Loucy (cell line): ENCODE measurements around the gene RHOU.
"Not testable (repeated sequence)": the region's sequence is repeated elsewhere in the genome, so short reads cannot be mapped to it uniquely, and the experiment has no call there.

Source experiments
- H2AFZ ChIP-seq: fragments of 200-600 bp; sonication (generic); 2 replicates; pipeline ENCODE4 v1.6.0; 2016; ENCODE audit warnings: antibody characterized with exemption, mild to moderate bottlenecking, low read length, moderate library complexity
- H3F3A ChIP-seq: fragments of 200-600 bp; 2 replicates; pipeline ENCODE4 v1.6.0; 2016; ENCODE audit warnings: antibody characterized with exemption, low read depth, mild to moderate bottlenecking
- H3K27me3 ChIP-seq: fragments of 200-600 bp; sonication (generic); 2 replicates; pipeline ENCODE4 v1.6.1; 2014; ENCODE audit warnings: low read length, mild to moderate bottlenecking; ENCODE audit not compliant: insufficient read depth, poor library complexity, severe bottlenecking
- H3K36me3 ChIP-seq: fragments of 200-600 bp; sonication (generic); 2 replicates; pipeline ENCODE4 v1.6.1; 2016; ENCODE audit warnings: low read length; ENCODE audit not compliant: insufficient read depth
- H3K4me1 ChIP-seq: fragments of 200-600 bp; sonication (generic); 2 replicates; pipeline ENCODE4 v1.5.1; 2014; ENCODE audit warnings: low read length, mild to moderate bottlenecking; ENCODE audit not compliant: insufficient read depth, poor library complexity, severe bottlenecking
- H3K4me2 ChIP-seq: fragments of 200-600 bp; sonication (generic); 2 replicates; pipeline ENCODE4 v1.6.0; 2014; ENCODE audit warnings: antibody characterized with exemption, low read length, low read depth, mild to moderate bottlenecking; ENCODE audit not compliant: poor library complexity, severe bottlenecking
- H3K4me3 ChIP-seq: fragments of 200-600 bp; sonication (generic); 2 replicates; pipeline ENCODE4 v1.5.1; 2014; ENCODE audit warnings: low read length, mild to moderate bottlenecking, mixed read lengths; ENCODE audit not compliant: poor library complexity, severe bottlenecking
- H3K79me2 ChIP-seq: fragments of 200-600 bp; sonication (generic); 2 replicates; pipeline ENCODE4 v1.6.1; 2014; ENCODE audit warnings: low read length; ENCODE audit not compliant: insufficient read depth
- H3K9ac ChIP-seq: fragments of 200-600 bp; sonication (generic); 2 replicates; pipeline ENCODE4 v1.6.0; 2014; ENCODE audit warnings: mild to moderate bottlenecking, low read depth, low read length, moderate library complexity; ENCODE audit not compliant: poor library complexity, severe bottlenecking
- H3K9me2 ChIP-seq: fragments of 200-600 bp; sonication (generic); replicated peaks from 2 replicates; pipeline ENCODE4 v1.6.1; 2016; ENCODE audit warnings: low read depth, low read length, mixed read lengths
- H3K9me3 ChIP-seq: fragments of 200-600 bp; sonication (generic); 2 replicates; pipeline ENCODE4 v1.6.1; 2014; ENCODE audit warnings: mild to moderate bottlenecking, antibody characterized with exemption, low read length, low read depth; ENCODE audit not compliant: insufficient read depth
- H4K20me1 ChIP-seq: fragments of 200-600 bp; sonication (generic); 2 replicates; pipeline ENCODE4 v1.6.0; 2014; ENCODE audit warnings: antibody characterized with exemption, low read length, mild to moderate bottlenecking; ENCODE audit not compliant: insufficient read depth, poor library complexity, severe bottlenecking
- CTCF ChIP-seq: fragments of 200-600 bp; sonication (generic); conservative IDR thresholded peaks from 2 replicates; pipeline ENCODE4 v1.5.1; 2014; ENCODE audit warnings: mild to moderate bottlenecking, antibody characterized with exemption, low read length
- EZH2phosphoT487 ChIP-seq: fragments of 200-600 bp; IDR thresholded peaks from 2 replicates; pipeline ENCODE4 v1.6.1; 2018; ENCODE audit warnings: antibody characterized with exemption, mild to moderate bottlenecking, moderate library complexity, borderline replicate concordance

RHOU gene

GRCh38 chr1:228770779-228771223, 35.5 kb downstream of the RHOU start:
- H3K4me1 ChIP-seq, result peaks cover 10% of the 10 kb centered on the region
- H3K79me2 ChIP-seq, result no peaks in the 10 kb centered on the region
- TF ChIP-seq CTCF, result no peak
- TF ChIP-seq EZH2phosphoT487, result no peak
- no peak overlapping the region for H3K4me3 ChIP-seq
- H3F3A ChIP-seq, result no peaks in the 10 kb centered on the region
- H3K9ac ChIP-seq, result no peak overlapping the region
- H4K20me1 ChIP-seq, result no peaks in the 10 kb centered on the region
- no peaks in the 10 kb centered on the region for H3K36me3 ChIP-seq
- no peak overlapping the region for H3K4me2 ChIP-seq
- no peaks in the 10 kb centered on the region for H3K9me2 ChIP-seq
- no peak overlapping the region for H2AFZ ChIP-seq
- H3K9me3 ChIP-seq, result no peaks in the 10 kb centered on the region
- no peaks in the 10 kb centered on the region for H3K27me3 ChIP-seq

- H3K9ac ChIP-seq, result no peak overlapping the region
- no peaks in the 10 kb centered on the region for H3K4me1 ChIP-seq
- TF ChIP-seq EZH2phosphoT487 (no peak), CTCF (no peak)
- H3K4me3 ChIP-seq, result no peak overlapping the region
- no peaks in the 10 kb centered on the region for H3K79me2 ChIP-seq
- no peaks in the 10 kb centered on the region for H3K36me3 ChIP-seq
- H4K20me1 ChIP-seq, result no peaks in the 10 kb centered on the region
- H3K4me2 ChIP-seq, result no peak overlapping the region
- H3K27me3 ChIP-seq, result no peaks in the 10 kb centered on the region
- no peaks in the 10 kb centered on the region for H3K9me3 ChIP-seq
- no peak overlapping the region for H2AFZ ChIP-seq
- no peaks in the 10 kb centered on the region for H3K9me2 ChIP-seq
- no peaks in the 10 kb centered on the region for H3F3A ChIP-seq
Measured at GRCh38 chr1:228772516-228773212, 37.4 kb downstream of the RHOU start.

- H4K20me1 ChIP-seq, H3K79me2 ChIP-seq, H3K9me3 ChIP-seq, H3K4me1 ChIP-seq, H3K4me3 ChIP-seq, H3F3A ChIP-seq, H3K9me2 ChIP-seq, H3K9ac ChIP-seq, H3K27me3 ChIP-seq, H2AFZ ChIP-seq, H3K36me3 ChIP-seq, H3K4me2 ChIP-seq: not testable (repeated sequence)
Measured at GRCh38 chr1:228775946-228776345, 40.7 kb downstream of the RHOU start.

GRCh38 chr1:228776449-228776848, 41.2 kb downstream of the RHOU start:
- H3K36me3 ChIP-seq, result no peaks in the 10 kb centered on the region
- no peaks in the 10 kb centered on the region for H3K4me1 ChIP-seq
- no peaks in the 10 kb centered on the region for H3K9me2 ChIP-seq
- no peak overlapping the region for H3K4me2 ChIP-seq
- no peak overlapping the region for H3K9ac ChIP-seq
- H3F3A ChIP-seq, result no peaks in the 10 kb centered on the region
- H2AFZ ChIP-seq, result no peak overlapping the region
- no peaks in the 10 kb centered on the region for H4K20me1 ChIP-seq
- no peak overlapping the region for H3K4me3 ChIP-seq
- TF ChIP-seq CTCF, result no peak
- no peak for TF ChIP-seq EZH2phosphoT487
- H3K79me2 ChIP-seq, result no peaks in the 10 kb centered on the region
- H3K27me3 ChIP-seq, result no peaks in the 10 kb centered on the region
- no peaks in the 10 kb centered on the region for H3K9me3 ChIP-seq
